Keratinocyte (primary cell): Measurements from ENCODE around the gene XIRP1. TPM values are rescaled to one million over a fixed set of nuclear protein-coding genes. Genes with fewer than 3 reads are reported as not detected.

Source experiments
- DNase-seq: peaks from one replicate; pipeline ENCODE4 v3.0.0-alpha.2; 2011; ENCODE audit warnings: low read depth, missing footprints, low spot score
- FAIRE-seq: peaks from 2 replicates; lab custom pipeline; 2011; peaks lifted over from hg19 to GRCh38; lab: Jason Lieb, UNC
- H2AFZ ChIP-seq: 2 replicates; pipeline ENCODE4 v1.6.0; 2012; ENCODE audit warnings: low read length, control low read depth, inconsistent platforms; ENCODE audit not compliant: control insufficient read depth
- H3K27ac ChIP-seq: 2 replicates; pipeline ENCODE4 v1.5.1; 2011; ENCODE audit warnings: low read length; ENCODE audit not compliant: control insufficient read depth, insufficient read depth
- H3K27me3 ChIP-seq: 3 replicates; pipeline ENCODE4 v1.6.0; 2011; ENCODE audit warnings: low read length; ENCODE audit not compliant: control insufficient read depth, insufficient read depth; ENCODE audit errors: extremely low read depth
- H3K36me3 ChIP-seq, 2 experiments: 2 replicates in 1 of 2; 3 replicates in 1 of 2; pipeline ENCODE4 v1.5.1; 2011; ENCODE audit warnings: low read length in 2 of 2, mild to moderate bottlenecking in 1 of 2; ENCODE audit not compliant: control insufficient read depth in 2 of 2, insufficient read depth in 2 of 2; ENCODE audit errors: extremely low read depth in 1 of 2
- H3K4me1 ChIP-seq: 3 replicates; pipeline ENCODE4 v1.5.1; 2011; ENCODE audit warnings: low read length; ENCODE audit not compliant: control insufficient read depth, insufficient read depth; ENCODE audit errors: extremely low read depth
- H3K4me2 ChIP-seq: 3 replicates; pipeline ENCODE4 v1.6.0; 2011; ENCODE audit warnings: low read depth, low read length; ENCODE audit not compliant: control insufficient read depth, insufficient read depth; ENCODE audit errors: extremely low read depth
- H3K4me3 ChIP-seq, 3 experiments: fragments of 200-600 bp in 1 of 3; sonication (generic) in 1 of 3; 2 replicates in 2 of 3; 3 replicates in 1 of 3; pipeline ENCODE4 v1.5.1; 2011 to 2016; ENCODE audit warnings: low read length in 3 of 3, mild to moderate bottlenecking in 3 of 3, control low read depth in 2 of 3, inconsistent platforms in 1 of 3, low read depth in 1 of 3, mixed read lengths in 1 of 3, mixed run types in 1 of 3, moderate library complexity in 1 of 3; ENCODE audit not compliant: control insufficient read depth in 2 of 3, insufficient read depth in 2 of 3; ENCODE audit errors: extremely low read depth in 1 of 3
- H3K79me2 ChIP-seq: 2 replicates; pipeline ENCODE4 v1.6.0; 2012; ENCODE audit warnings: low read length; ENCODE audit not compliant: control insufficient read depth, insufficient read depth
- H3K9ac ChIP-seq: 3 replicates; pipeline ENCODE4 v1.6.0; 2011; ENCODE audit warnings: low read length; ENCODE audit not compliant: control insufficient read depth, insufficient read depth; ENCODE audit errors: extremely low read depth
- H3K9me1 ChIP-seq: 3 replicates; pipeline ENCODE4 v1.6.0; 2011; ENCODE audit warnings: low read length; ENCODE audit not compliant: control insufficient read depth, insufficient read depth; ENCODE audit errors: extremely low read depth
- H3K9me3 ChIP-seq: 2 replicates; pipeline ENCODE4 v1.5.1; 2012; ENCODE audit warnings: low read depth, low read length; ENCODE audit not compliant: control insufficient read depth
- H4K20me1 ChIP-seq: 3 replicates; pipeline ENCODE4 v1.6.0; 2011; ENCODE audit warnings: low read length; ENCODE audit not compliant: control insufficient read depth, insufficient read depth; ENCODE audit errors: extremely low read depth
- CTCF ChIP-seq, 3 experiments: IDR thresholded peaks in 1 of 3; conservative IDR thresholded peaks in 1 of 3; optimal IDR thresholded peaks in 1 of 3; 2 replicates in 2 of 3; 3 replicates in 1 of 3; pipeline versions ENCODE3 to v1.5.1; 2011; ENCODE audit warnings: low read length in 3 of 3, mild to moderate bottlenecking in 3 of 3, moderate library complexity in 2 of 3, control low read depth in 1 of 3, inconsistent platforms in 1 of 3; ENCODE audit not compliant: insufficient read depth in 2 of 3; ENCODE audit errors: extremely low read depth in 1 of 3
- dilution Hi-C: fragments of 300-500 bp; cut with MboI; formaldehyde crosslinking; loops from one replicate; pipeline ENCODE4 v1.7.0; 2020; ENCODE audit warnings: low sequenced_read_pairs; ENCODE audit not compliant: extremely low pct_ligation_motif_present
- polyA plus RNA-seq, 5 experiments: library from polyadenylated mRNA; depleted of rRNA in 3 of 5; stranded (reverse) in 3 of 5; stranded (forward) in 1 of 5; unstranded in 1 of 5; fragments of >200 nt; gene quantifications; 1 replicate in 1 of 5; 2 replicates in 3 of 5; 3 replicates in 1 of 5; pipeline versions ENCODE4 v1.2.1 to v1.2.3, GENCODE V29; 2011 to 2012; ENCODE audit warnings: missing spikeins in 2 of 5, low read depth in 1 of 5, low replicate concordance in 1 of 5

XIRP1 gene
- polyA plus RNA-seq, 1 donor (not counting 4 experiments of a cell fraction or from before 2014, with no cell fraction given), result not detected

GRCh38 chr3:39166932-39167532 is 25.4 kb downstream of the XIRP1 start:
- dilution Hi-C loops, result no loop called here
- no peaks in the 10 kb centered on the region for H3K27me3 ChIP-seq
- no peak overlapping the region for H2AFZ ChIP-seq
- FAIRE-seq (peak; percentile 17), DNase-seq (no peak)
- H3K9ac ChIP-seq, result no peak overlapping the region
- no peak overlapping the region for H3K4me3 ChIP-seq
- peak overlapping the region; percentile 57 for H3K27ac ChIP-seq
- no peaks in the 10 kb centered on the region for H3K9me1 ChIP-seq
- no peaks in the 10 kb centered on the region for H3K79me2 ChIP-seq
- TF ChIP-seq CTCF (optimal IDR thresholded peaks at IDR 0.05 in 1 of 3, IDR thresholded peaks at IDR 0.05 in 1 of 3, conservative IDR thresholded peaks at IDR 0.05 in 1 of 3; ENCODE audit: extremely low read depth in 1 of 3, insufficient read depth in 2 of 3, low read length in 3 of 3), result no peak
- H3K4me1 ChIP-seq, result peaks cover 19% of the 10 kb centered on the region
- peak overlapping the region; percentile 38 for H3K4me2 ChIP-seq
- no peaks in the 10 kb centered on the region for H3K9me3 ChIP-seq
- H4K20me1 ChIP-seq, result no peaks in the 10 kb centered on the region
- H3K36me3 ChIP-seq, result no peaks in the 10 kb centered on the region

GRCh38 chr3:39166134-39166710 is 26.2 kb downstream of the XIRP1 start:
- H3K9me3 ChIP-seq, result no peaks in the 10 kb centered on the region
- H2AFZ ChIP-seq, result no peak overlapping the region
- dilution Hi-C loops, result no loop called here
- no peak for TF ChIP-seq CTCF (optimal IDR thresholded peaks at IDR 0.05 in 1 of 3, IDR thresholded peaks at IDR 0.05 in 1 of 3, conservative IDR thresholded peaks at IDR 0.05 in 1 of 3; ENCODE audit: extremely low read depth in 1 of 3, insufficient read depth in 2 of 3, low read length in 3 of 3)
- no peaks in the 10 kb centered on the region for H3K9me1 ChIP-seq
- no peak overlapping the region for H3K9ac ChIP-seq
- H3K4me3 ChIP-seq, result no peak overlapping the region
- H3K4me2 ChIP-seq, result peak overlapping the region; percentile 39
- H3K27ac ChIP-seq, result peak overlapping the region; percentile 57
- no peaks in the 10 kb centered on the region for H3K27me3 ChIP-seq
- no peak for DNase-seq
- no peaks in the 10 kb centered on the region for H3K79me2 ChIP-seq
- peak; percentile 29 for FAIRE-seq
- H4K20me1 ChIP-seq, result no peaks in the 10 kb centered on the region
- no peaks in the 10 kb centered on the region for H3K36me3 ChIP-seq
- peaks cover 19% of the 10 kb centered on the region for H3K4me1 ChIP-seq
